IMR-90 (cell line): Measurements from ENCODE around the gene B4GALNT3. TPM values are rescaled to one million over a fixed set of nuclear protein-coding genes. Genes with fewer than 3 reads are reported as not detected.

ENCODE experiments used
- ATAC-seq: fragments of 200-7000 bp; cut with Tn5 transposase; 2 replicates; pipeline ENCODE4 v1.9.1; 2020; ENCODE audit warnings: low read depth, mild to moderate bottlenecking, moderate library complexity
- BruUV-seq: library from RNA; stranded (reverse); fragments of 400-500 nt; replicated peaks from 2 replicates; lab custom pipeline; 2021; lab: Mats Ljungman, UMichigan
- CTCF ChIA-PET: fragments of 300-600 bp; formaldehyde crosslinking; extraction: SDS; loops from one replicate; lab custom pipeline; 2021; ENCODE audit warnings: antibody characterized with exemption; lab: Yijun Ruan, JAX
- POLR2A ChIA-PET: fragments of 300-600 bp; sonication (Branson Sonifier 250); formaldehyde crosslinking; loops from one replicate; lab custom pipeline; 2022; ENCODE audit warnings: antibody characterized with exemption; ENCODE audit not compliant: unreplicated experiment; lab: Charles Lee
- DNase-seq: peaks from one replicate; pipeline ENCODE4 v3.0.0; 2013
- H2AFZ ChIP-seq: replicated peaks from 2 replicates; pipeline ENCODE3; 2013; ENCODE audit warnings: low read length, mild to moderate bottlenecking; ENCODE audit not compliant: poor library complexity
- H2AK5ac ChIP-seq: 2 replicates; pipeline ENCODE4 v1.6.1; 2013; ENCODE audit warnings: low read depth, low read length, inconsistent platforms
- H2AK9ac ChIP-seq: replicated peaks from 2 replicates; pipeline ENCODE3; 2013; ENCODE audit warnings: mild to moderate bottlenecking, low read depth, low read length, moderate library complexity; ENCODE audit not compliant: poor library complexity
- H2BK120ac ChIP-seq: 2 replicates; pipeline ENCODE4 v1.6.1; 2013; ENCODE audit warnings: low read depth, low read length, inconsistent platforms
- H2BK15ac ChIP-seq: 3 replicates; pipeline ENCODE4 v1.6.1; 2013; ENCODE audit warnings: low read depth, low read length, inconsistent platforms
- H2BK20ac ChIP-seq: 2 replicates; pipeline ENCODE4 v1.6.1; 2013; ENCODE audit warnings: low read depth, mild to moderate bottlenecking, inconsistent platforms, low read length, moderate library complexity
- H2BK5ac ChIP-seq: 2 replicates; pipeline ENCODE4 v1.6.1; 2013; ENCODE audit warnings: mild to moderate bottlenecking, low read depth, low read length, inconsistent platforms; ENCODE audit not compliant: poor library complexity, severe bottlenecking
- H3K14ac ChIP-seq: replicated peaks from 2 replicates; pipeline ENCODE4 v1.6.1; 2013; ENCODE audit warnings: low read depth, low read length, inconsistent platforms
- H3K18ac ChIP-seq: 2 replicates; pipeline ENCODE4 v1.6.1; 2013; ENCODE audit warnings: low read depth, low read length, control low read depth
- H3K23ac ChIP-seq: 2 replicates; pipeline ENCODE4 v1.6.1; 2013; ENCODE audit warnings: low read depth, low read length, inconsistent platforms
- H3K27ac ChIP-seq: 2 replicates; pipeline ENCODE4 v1.5.1; 2013; ENCODE audit warnings: mild to moderate bottlenecking, control low read depth, low read length; ENCODE audit not compliant: insufficient read depth
- H3K27me3 ChIP-seq: 2 replicates; pipeline ENCODE4 v1.6.1; 2013; ENCODE audit warnings: low read length; ENCODE audit not compliant: control insufficient read depth, insufficient read depth
- H3K36me3 ChIP-seq: 2 replicates; pipeline ENCODE4 v1.6.1; 2013; ENCODE audit warnings: low read length, mixed read lengths; ENCODE audit not compliant: control insufficient read depth, insufficient read depth
- H3K4ac ChIP-seq: 2 replicates; pipeline ENCODE4 v1.6.1; 2013; ENCODE audit warnings: low read depth, low read length, inconsistent platforms
- H3K4me1 ChIP-seq: 2 replicates; pipeline ENCODE4 v1.6.1; 2013; ENCODE audit warnings: low read length, mixed read lengths; ENCODE audit not compliant: control insufficient read depth, insufficient read depth
- H3K4me2 ChIP-seq: 2 replicates; pipeline ENCODE4 v1.6.1; 2013; ENCODE audit warnings: low read depth, mild to moderate bottlenecking, control low read depth, low read length, moderate library complexity
- H3K4me3 ChIP-seq: 2 replicates; pipeline ENCODE4 v1.5.1; 2013; ENCODE audit warnings: low read depth, mild to moderate bottlenecking, control low read depth, low read length, moderate library complexity; ENCODE audit not compliant: insufficient read depth
- H3K56ac ChIP-seq: 2 replicates; pipeline ENCODE4 v1.6.1; 2013; ENCODE audit warnings: low read length, inconsistent platforms; ENCODE audit not compliant: insufficient read depth; ENCODE audit errors: extremely low read depth
- H3K79me1 ChIP-seq, 2 experiments: 2 replicates each; pipeline ENCODE4 v1.6.1; 2013; ENCODE audit warnings: low read length in 2 of 2, inconsistent platforms in 1 of 2, low read depth in 1 of 2
- H3K9ac ChIP-seq: 2 replicates; pipeline ENCODE4 v1.6.1; 2013; ENCODE audit warnings: low read depth, low read length, control low read depth
- H3K9me1 ChIP-seq: 2 replicates; pipeline ENCODE4 v1.6.1; 2013; ENCODE audit warnings: low read length, inconsistent platforms; ENCODE audit not compliant: insufficient read depth
- H3K9me3 ChIP-seq: 2 replicates; pipeline ENCODE4 v1.6.1; 2013; ENCODE audit warnings: low read length; ENCODE audit not compliant: control insufficient read depth, insufficient read depth
- H4K20me1 ChIP-seq: 2 replicates; pipeline ENCODE4 v1.6.1; 2013; ENCODE audit warnings: low read length, inconsistent platforms; ENCODE audit not compliant: insufficient read depth
- H4K5ac ChIP-seq: 2 replicates; pipeline ENCODE4 v1.6.1; 2013; ENCODE audit warnings: mild to moderate bottlenecking, low read depth, low read length, control low read depth
- H4K8ac ChIP-seq, 2 experiments: 2 replicates each; pipeline ENCODE4 v1.6.1; 2013; ENCODE audit warnings: low read depth in 2 of 2, low read length in 2 of 2, control low read depth in 1 of 2, inconsistent platforms in 1 of 2
- H4K91ac ChIP-seq: 2 replicates; pipeline ENCODE4 v1.6.1; 2013; ENCODE audit warnings: low read depth, low read length, inconsistent platforms; ENCODE audit not compliant: insufficient read depth
- CEBPB ChIP-seq: IDR thresholded peaks from 2 replicates; pipeline ENCODE4 v1.6.1; 2012; ENCODE audit warnings: low read depth, low read length, improper control_type of control experiment
- CHD1 ChIP-seq: IDR thresholded peaks from 2 replicates; pipeline ENCODE4 v1.6.1; 2012; ENCODE audit warnings: low read depth, low read length, improper control_type of control experiment
- NFE2L2 ChIP-seq: fragments of 150-350 bp; IDR thresholded peaks from 2 replicates; pipeline ENCODE4 v1.6.1; 2016; ENCODE audit warnings: low read depth, mild to moderate bottlenecking, low read length
- RAD21 ChIP-seq: IDR thresholded peaks from 2 replicates; pipeline ENCODE4 v1.6.1; 2012; ENCODE audit warnings: low read length, improper control_type of control experiment
- WGBS, 2 experiments: methylation state at CpG; one replicate each; pipeline versions ENCODE4 v1.1.5 to v1.1.7; 2013; ENCODE audit warnings: missing lambda C conversion rate in 2 of 2; ENCODE audit not compliant: insufficient read length in 1 of 2; ENCODE audit errors: extremely low coverage in 2 of 2; 5-methylcytosine and 5-hydroxymethylcytosine counted together
- dilution Hi-C: fragments of 300-500 bp; cut with HindIII; formaldehyde crosslinking; loops from one replicate; pipeline ENCODE4 v1.14.3; 2018; ENCODE audit warnings: low sequenced_read_pairs; ENCODE audit not compliant: unreplicated experiment
- in situ Hi-C: fragments of 300-500 bp; cut with MboI; formaldehyde crosslinking; loops from 3 replicates; pipeline ENCODE4 v1.14.3; 2019; ENCODE audit warnings: low sequenced_read_pairs, inconsistent platforms, mixed read lengths
- intact Hi-C: fragments of 100-400 bp; cut with micrococcal nuclease; formaldehyde crosslinking; loops from 2 replicates; pipeline ENCODE4 v1.10.0; 2022
- polyA plus RNA-seq, 3 experiments: library from polyadenylated mRNA; depleted of rRNA; stranded (reverse); fragments of >200 nt; gene quantifications; 2 replicates each; pipeline ENCODE4 v1.2.3, GENCODE V29; 2012; ENCODE audit warnings: low replicate concordance in 1 of 3
- total RNA-seq: library from RNA; depleted of rRNA; stranded (reverse); fragments of >200 nt; gene quantifications from 2 replicates; pipeline ENCODE4 v1.2.3, GENCODE V29; 2012

The B4GALNT3 gene
- total and polyA plus RNA-seq, 2 of the 4 experiments (the other 2 are of a cell fraction), result not detected

DNA sequence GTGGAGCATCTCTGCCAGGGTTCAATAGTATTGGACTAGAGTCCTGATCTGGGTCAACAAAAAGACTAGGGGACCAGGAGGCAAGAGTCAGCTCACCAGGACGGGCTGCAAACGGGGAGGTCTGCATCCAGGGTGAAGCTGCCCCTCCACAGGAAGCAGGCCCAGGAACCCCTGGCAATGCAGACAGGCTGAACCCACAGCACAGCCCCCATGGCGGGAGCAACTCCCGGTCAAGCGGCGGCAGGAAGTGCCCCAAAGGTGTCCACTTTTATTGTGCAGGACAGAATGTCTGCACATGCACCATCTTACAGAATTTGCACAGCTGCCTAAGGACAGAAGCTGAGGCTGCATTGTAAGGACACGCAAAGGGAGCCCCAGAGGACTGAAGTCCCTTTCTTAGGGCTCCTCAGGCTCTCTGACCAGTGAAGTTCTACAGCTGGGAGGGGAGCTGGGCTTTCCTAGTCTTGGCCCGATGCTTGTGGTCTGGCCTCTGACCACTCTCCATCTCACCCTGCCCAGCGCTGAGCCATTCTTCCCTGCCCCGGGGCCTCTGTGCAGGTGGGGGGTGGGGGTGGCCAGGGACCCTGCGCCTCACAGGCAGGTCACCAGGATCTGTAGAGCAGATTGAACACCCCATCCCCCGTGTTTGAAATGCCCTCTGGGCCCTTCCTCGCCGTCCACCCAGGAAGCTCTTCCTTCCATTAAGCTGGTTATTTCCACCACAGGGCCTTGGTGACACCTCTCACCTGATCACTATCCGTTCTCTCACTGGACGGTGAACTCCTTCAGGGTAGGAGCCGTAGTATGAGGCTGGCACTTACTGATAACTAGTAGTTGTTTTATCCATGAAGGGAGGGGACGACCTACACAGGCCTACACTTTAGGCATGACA lies 127.6 kb downstream of the B4GALNT3 start:
- Histone ChIP-seq H3K9me3 (peaks cover 5% of the 10 kb centered on the region; the same call in 1 of the 2 replicates), H2BK20ac (no peak overlapping the region), H3K4ac (no peak overlapping the region), H4K5ac (no peak overlapping the region), H3K23ac (no peak overlapping the region), H2BK5ac (no peak overlapping the region), H3K14ac (no peak overlapping the region), H4K8ac (no peak overlapping the region), H2BK15ac (no peak overlapping the region), H3K4me3 (no peak overlapping the region), H3K36me3 (no peaks in the 10 kb centered on the region), H3K9ac (no peak overlapping the region), H2AFZ (no peak overlapping the region), H3K27me3 (peaks cover 41% of the 10 kb centered on the region), H3K4me2 (no peak overlapping the region), H2BK120ac (no peak overlapping the region), H2AK9ac (no peak overlapping the region), H3K56ac (no peak overlapping the region), H3K9me1 (no peaks in the 10 kb centered on the region), H3K79me1 (no peaks in the 10 kb centered on the region), H4K91ac (no peak overlapping the region), H3K27ac (no peak overlapping the region), H3K4me1 (no peaks in the 10 kb centered on the region), H2AK5ac (no peak overlapping the region), H4K20me1 (no peaks in the 10 kb centered on the region), H3K18ac (no peak overlapping the region)
- in situ Hi-C loops (no loop called here), intact Hi-C loops (no loop called here), dilution Hi-C loops (no loop called here)
- no peak for DNase-seq
- ATAC-seq, result no peak
- no TSS peak for BruUV-seq
- ChIA-PET POLR2A (no interaction called here), CTCF (no interaction called here)
- WGBS, 2 experiments, result 92% methylated on average over 4 of the region's 18 CpGs; no CpG with 5 or more reads in 1 of the 2 experiments
- no peak for TF ChIP-seq NFE2L2
- no peak for TF ChIP-seq CHD1
- TF ChIP-seq CEBPB, result no peak
- no peak for TF ChIP-seq RAD21
